T-helper 1 cell treated with Interleukin-12 subunit alpha and Interleukin-12 subunit beta and Interleukin-4 antibody, amounts not matched to agents 30 μg/mL and 1 μg/mL, for 36 hours (primary cell): ENCODE measurements around the gene TNS4.

Experiments used
- H3K27ac Mint-ChIP-seq: one replicate; pipeline ENCODE4 v1.8.0; 2021; ENCODE audit warnings: mild to moderate bottlenecking, mixed read lengths
- H3K27me3 Mint-ChIP-seq: one replicate; pipeline ENCODE4 v1.8.0; 2021; ENCODE audit warnings: low read depth, mixed read lengths
- H3K36me3 Mint-ChIP-seq: one replicate; pipeline ENCODE4 v1.8.0; 2021; ENCODE audit warnings: low read depth, mixed read lengths
- H3K4me1 Mint-ChIP-seq: one replicate; pipeline ENCODE4 v1.8.0; 2021; ENCODE audit warnings: low read depth, mixed read lengths
- H3K4me3 Mint-ChIP-seq: one replicate; pipeline ENCODE4 v1.8.0; 2021; ENCODE audit warnings: mild to moderate bottlenecking, moderate library complexity, mixed read lengths
- H3K9me3 Mint-ChIP-seq: one replicate; pipeline ENCODE4 v1.8.0; 2021; ENCODE audit warnings: mixed read lengths

The TNS4 gene

GRCh38 chr17:40469805-40470675 lies 31.4 kb downstream of the TNS4 start:
- Mint-ChIP-seq H3K4me1 (peaks cover 17% of the 10 kb centered on the region), H3K27ac (no peak overlapping the region), H3K9me3 (no peaks in the 10 kb centered on the region), H3K27me3 (peaks cover 11% of the 10 kb centered on the region), H3K4me3 (no peak overlapping the region), H3K36me3 (no peaks in the 10 kb centered on the region)

GRCh38 chr17:40468560-40468959 lies 32.9 kb downstream of the TNS4 start:
- no peak overlapping the region for H3K4me3 Mint-ChIP-seq
- no peaks in the 10 kb centered on the region for H3K9me3 Mint-ChIP-seq
- H3K27ac Mint-ChIP-seq: no peak overlapping the region
- H3K27me3 Mint-ChIP-seq: peaks cover 14% of the 10 kb centered on the region
- H3K36me3 Mint-ChIP-seq: no peaks in the 10 kb centered on the region
- peaks cover 15% of the 10 kb centered on the region for H3K4me1 Mint-ChIP-seq

GRCh38 chr17:40467281-40467867 lies 34.0 kb downstream of the TNS4 start:
- Mint-ChIP-seq H3K36me3 (no peaks in the 10 kb centered on the region), H3K27ac (no peak overlapping the region), H3K27me3 (peaks cover 14% of the 10 kb centered on the region), H3K9me3 (no peaks in the 10 kb centered on the region), H3K4me1 (peaks cover 5% of the 10 kb centered on the region), H3K4me3 (no peak overlapping the region)

GRCh38 chr17:40466298-40466971 lies 35.0 kb downstream of the TNS4 start:
- H3K9me3 Mint-ChIP-seq: no peaks in the 10 kb centered on the region
- H3K4me1 Mint-ChIP-seq: peaks cover 3% of the 10 kb centered on the region
- no peak overlapping the region for H3K27ac Mint-ChIP-seq

GRCh38 chr17:40464392-40464855 lies 37.0 kb downstream of the TNS4 start:
- peaks cover 10% of the 10 kb centered on the region for H3K27me3 Mint-ChIP-seq
- peaks cover 1% of the 10 kb centered on the region for H3K4me1 Mint-ChIP-seq
- no peaks in the 10 kb centered on the region for H3K9me3 Mint-ChIP-seq
- H3K36me3 Mint-ChIP-seq: no peaks in the 10 kb centered on the region
- peak overlapping the region; percentile 55 for H3K27ac Mint-ChIP-seq
- H3K4me3 Mint-ChIP-seq: no peak overlapping the region

More at GRCh38 chr17:40466298-40466971, 35.0 kb downstream of the TNS4 start:
- Mint-ChIP-seq H3K27me3 (peaks cover 14% of the 10 kb centered on the region), H3K4me3 (no peak overlapping the region), H3K36me3 (no peaks in the 10 kb centered on the region)

- peaks cover 6% of the 10 kb centered on the region for H3K36me3 Mint-ChIP-seq
- peaks cover 14% of the 10 kb centered on the region for H3K27me3 Mint-ChIP-seq
- no peaks in the 10 kb centered on the region for H3K9me3 Mint-ChIP-seq
- H3K4me3 Mint-ChIP-seq: no peak overlapping the region
- peaks cover 6% of the 10 kb centered on the region for H3K4me1 Mint-ChIP-seq
- H3K27ac Mint-ChIP-seq: no peak overlapping the region
Observed at GRCh38 chr17:40463122-40463550, 38.3 kb downstream of the TNS4 start.

GRCh38 chr17:40462343-40463121 lies 38.9 kb downstream of the TNS4 start:
- H3K4me1 Mint-ChIP-seq: peaks cover 6% of the 10 kb centered on the region
- no peaks in the 10 kb centered on the region for H3K9me3 Mint-ChIP-seq
- no peak overlapping the region for H3K4me3 Mint-ChIP-seq
- H3K27me3 Mint-ChIP-seq: peaks cover 14% of the 10 kb centered on the region
- H3K27ac Mint-ChIP-seq: no peak overlapping the region
- peaks cover 7% of the 10 kb centered on the region for H3K36me3 Mint-ChIP-seq

- H3K36me3 Mint-ChIP-seq: peaks cover 9% of the 10 kb centered on the region
Observed at GRCh38 chr17:40461732-40462342, 39.6 kb downstream of the TNS4 start.

GRCh38 chr17:40460968-40461731 lies 40.3 kb downstream of the TNS4 start:
- peaks cover 12% of the 10 kb centered on the region for H3K27me3 Mint-ChIP-seq
- no peaks in the 10 kb centered on the region for H3K9me3 Mint-ChIP-seq
- peaks cover 4% of the 10 kb centered on the region for H3K4me1 Mint-ChIP-seq
- peaks cover 9% of the 10 kb centered on the region for H3K36me3 Mint-ChIP-seq
- H3K4me3 Mint-ChIP-seq: no peak overlapping the region
- H3K27ac Mint-ChIP-seq: no peak overlapping the region

More at GRCh38 chr17:40461732-40462342, 39.6 kb downstream of the TNS4 start:
- Mint-ChIP-seq H3K9me3 (no peaks in the 10 kb centered on the region), H3K4me3 (no peak overlapping the region), H3K4me1 (peaks cover 6% of the 10 kb centered on the region), H3K27me3 (peaks cover 14% of the 10 kb centered on the region), H3K27ac (no peak overlapping the region)

- H3K27ac Mint-ChIP-seq: no peak overlapping the region
- H3K4me3 Mint-ChIP-seq: no peak overlapping the region
- peaks cover 4% of the 10 kb centered on the region for H3K4me1 Mint-ChIP-seq
- no peaks in the 10 kb centered on the region for H3K9me3 Mint-ChIP-seq
- H3K27me3 Mint-ChIP-seq: peaks cover 7% of the 10 kb centered on the region
- H3K36me3 Mint-ChIP-seq: peaks cover 14% of the 10 kb centered on the region
Observed at GRCh38 chr17:40460604-40460967, 40.8 kb downstream of the TNS4 start.

- no peaks in the 10 kb centered on the region for H3K9me3 Mint-ChIP-seq
- peaks cover 16% of the 10 kb centered on the region for H3K36me3 Mint-ChIP-seq
- H3K27me3 Mint-ChIP-seq: peaks cover 7% of the 10 kb centered on the region
- H3K4me3 Mint-ChIP-seq: no peak overlapping the region
- H3K4me1 Mint-ChIP-seq: peaks cover 4% of the 10 kb centered on the region
- no peak overlapping the region for H3K27ac Mint-ChIP-seq
Observed at GRCh38 chr17:40459636-40460603, 41.5 kb downstream of the TNS4 start.

- Mint-ChIP-seq H3K4me1 (peaks cover 4% of the 10 kb centered on the region), H3K27me3 (peaks cover 4% of the 10 kb centered on the region), H3K9me3 (no peaks in the 10 kb centered on the region), H3K4me3 (no peak overlapping the region), H3K27ac (no peak overlapping the region), H3K36me3 (peaks cover 25% of the 10 kb centered on the region)
Observed at GRCh38 chr17:40458851-40459482, 42.5 kb downstream of the TNS4 start.
